Measurements from ENCODE around the gene TRIM67.

The TRIM67 gene

GRCh38 chr1:231159202-231159962 lies 2.5 kb upstream of the TRIM67 start:
- DNase-seq, result no peak

GRCh38 chr1:231159963-231160761 lies 1.7 kb upstream of the TRIM67 start:
- no peak for DNase-seq

GRCh38 chr1:231160895-231161666 lies 777 bp upstream of the TRIM67 start:
- no peak for DNase-seq

DNA sequence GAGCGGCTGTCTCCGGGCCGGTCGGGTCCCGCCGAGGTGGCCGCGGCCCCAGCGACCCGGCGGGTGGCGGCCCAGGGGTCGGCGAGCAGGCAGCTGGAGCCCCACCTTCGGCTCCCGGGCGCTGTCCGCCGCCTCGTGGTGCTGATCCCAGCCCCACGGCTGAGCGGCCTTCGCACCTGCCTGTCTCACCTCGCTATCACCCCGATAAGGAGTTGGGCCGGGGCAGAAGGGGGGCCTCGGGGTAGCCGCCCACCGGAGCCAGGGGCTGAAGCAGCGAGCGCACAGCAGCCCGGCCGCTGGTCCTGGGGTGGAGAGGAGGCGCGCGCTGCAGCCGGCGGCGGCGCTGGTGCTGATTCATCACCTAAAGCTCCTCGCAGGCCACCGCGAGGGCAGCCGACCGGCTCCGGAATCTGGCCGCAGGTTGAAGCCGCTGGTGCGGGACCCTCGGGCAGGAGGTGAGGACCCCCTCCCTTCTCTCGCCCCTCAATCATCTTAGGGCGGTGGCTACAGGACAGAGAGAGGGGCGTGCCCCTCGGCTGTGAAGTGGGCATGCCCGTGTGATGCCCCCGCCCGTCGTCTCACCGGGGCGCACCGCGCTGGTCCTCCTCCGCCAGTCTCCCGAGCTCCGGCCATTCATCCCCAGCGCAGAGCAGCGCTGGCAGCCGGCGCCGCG lies 575 bp downstream of the TRIM67 start:
- peak; percentile 43 for DNase-seq

- no peak for DNase-seq
Measured at GRCh38 chr1:231162970-231163829, 1.3 kb downstream of the TRIM67 start.

DNA sequence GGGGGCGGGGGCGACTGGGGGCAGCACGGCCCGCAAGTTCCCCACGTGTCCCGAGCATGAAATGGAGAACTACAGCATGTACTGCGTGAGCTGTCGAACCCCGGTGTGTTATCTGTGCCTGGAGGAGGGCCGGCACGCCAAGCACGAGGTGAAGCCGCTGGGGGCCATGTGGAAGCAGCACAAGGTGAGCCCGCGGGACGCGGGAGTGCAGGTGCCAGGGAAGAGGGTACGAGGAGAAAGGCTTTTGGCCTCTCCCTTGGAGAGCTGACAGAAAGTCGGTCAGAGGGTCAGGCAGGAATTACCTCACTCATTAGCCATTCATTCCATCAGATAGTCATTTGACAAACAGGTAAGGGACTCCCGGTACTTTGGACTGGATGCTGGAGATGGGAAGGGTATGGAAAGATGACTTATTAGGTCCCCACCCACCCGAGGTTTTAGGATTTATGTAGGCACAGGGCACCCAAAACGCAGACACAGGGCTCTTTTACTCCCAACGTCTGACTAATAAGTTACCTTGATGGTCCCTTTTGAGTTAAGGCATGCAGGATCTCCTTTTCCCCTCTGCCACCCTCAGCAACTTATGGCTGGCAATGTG lies 2.1 kb downstream of the TRIM67 start:
- DNase-seq, result no peak

- no peak for DNase-seq
Measured at GRCh38 chr1:231165371-231165770, 3.5 kb downstream of the TRIM67 start.

DNA sequence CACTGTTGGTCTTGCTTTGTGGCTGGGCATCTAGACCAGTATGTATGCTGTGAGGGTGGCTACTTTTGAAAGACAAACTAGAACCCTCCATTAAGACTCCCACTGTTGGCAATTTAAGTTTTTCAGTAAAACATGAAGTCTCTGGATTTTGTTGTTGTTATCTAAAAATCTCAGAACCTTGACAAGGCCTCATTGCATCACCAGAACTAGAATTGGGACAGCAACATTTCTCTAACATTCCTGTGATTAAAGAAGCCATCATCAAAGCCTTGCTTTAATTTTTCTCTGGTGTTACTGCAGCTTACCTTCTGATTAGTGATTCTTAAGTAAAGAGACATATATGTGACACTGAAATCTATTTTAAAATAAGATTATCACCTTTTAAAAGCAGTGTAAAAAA lies 4.5 kb downstream of the TRIM67 start:
- no peak for DNase-seq

- no peak for DNase-seq
Measured at GRCh38 chr1:231170875-231171274, 9.0 kb downstream of the TRIM67 start.

DNA sequence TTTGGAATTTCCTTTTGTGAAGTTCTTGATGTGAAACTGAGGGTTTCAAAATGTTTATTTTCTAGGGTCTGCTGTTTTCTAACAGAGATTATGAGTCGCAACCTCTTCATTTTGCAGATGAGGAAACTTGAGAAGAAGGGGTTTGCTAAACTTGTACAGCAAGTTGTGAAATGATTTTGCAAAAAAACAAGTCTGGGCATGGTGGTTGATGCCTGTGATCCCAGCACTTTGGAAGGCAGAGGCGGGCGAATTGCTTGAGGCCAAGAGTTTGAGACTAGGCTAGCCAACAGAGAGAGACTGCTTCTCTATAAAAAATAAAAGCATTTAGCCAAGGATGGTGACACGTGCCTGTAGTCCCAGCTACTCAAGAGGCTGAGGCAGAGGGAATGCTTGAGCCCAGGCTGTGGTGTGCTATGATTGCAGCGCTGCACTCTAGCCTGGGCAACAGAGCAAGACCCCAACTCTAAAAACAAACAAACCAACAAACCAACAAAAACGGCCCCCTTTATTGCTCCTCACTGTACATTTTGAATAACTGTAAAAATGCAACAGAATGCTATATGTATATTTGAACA lies 9.9 kb downstream of the TRIM67 start:
- no peak for DNase-seq

DNA sequence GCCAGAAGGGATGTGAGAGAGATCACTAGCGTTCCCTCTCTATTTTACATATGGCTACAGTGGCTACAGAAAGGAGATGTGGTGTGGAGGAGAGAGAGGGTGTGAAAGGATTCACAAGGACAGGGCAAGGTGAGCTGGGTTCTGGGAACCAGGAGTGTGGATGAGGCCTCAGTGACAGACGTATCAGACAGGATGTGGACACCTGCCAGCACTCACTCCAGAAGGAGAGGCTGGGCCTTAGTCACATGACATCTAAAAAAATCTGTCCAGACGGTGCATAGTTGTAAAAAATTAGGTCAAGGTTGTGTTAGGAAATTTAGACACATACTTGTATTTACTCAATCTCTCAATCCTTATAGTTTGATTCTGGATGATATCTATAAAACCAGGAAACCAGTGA lies 10.6 kb downstream of the TRIM67 start:
- no peak for DNase-seq

GRCh38 chr1:231176421-231176820 lies 14.6 kb downstream of the TRIM67 start:
- DNase-seq, result no peak

DNA sequence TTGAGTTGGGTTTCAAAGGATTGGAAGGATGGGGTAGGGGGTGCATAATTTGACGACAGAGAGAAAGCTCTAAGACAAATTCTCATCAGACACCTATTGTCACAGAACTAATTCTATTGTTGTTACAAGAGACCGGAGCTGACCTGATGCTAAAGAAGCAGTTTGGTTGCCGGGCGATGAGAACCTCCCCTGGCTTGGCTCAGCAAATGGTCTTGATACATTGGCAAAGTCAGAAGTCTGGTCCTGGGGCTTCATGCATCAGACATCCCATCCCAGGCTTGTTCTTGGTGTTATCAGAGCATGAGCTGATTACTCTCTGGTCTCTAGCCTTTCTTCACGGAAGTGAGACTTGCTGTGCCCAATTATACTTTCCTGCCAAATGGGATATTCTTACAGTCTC lies 15.4 kb downstream of the TRIM67 start:
- no peak for DNase-seq

GRCh38 chr1:231177936-231178335 lies 16.1 kb downstream of the TRIM67 start:
- no peak for DNase-seq

DNA sequence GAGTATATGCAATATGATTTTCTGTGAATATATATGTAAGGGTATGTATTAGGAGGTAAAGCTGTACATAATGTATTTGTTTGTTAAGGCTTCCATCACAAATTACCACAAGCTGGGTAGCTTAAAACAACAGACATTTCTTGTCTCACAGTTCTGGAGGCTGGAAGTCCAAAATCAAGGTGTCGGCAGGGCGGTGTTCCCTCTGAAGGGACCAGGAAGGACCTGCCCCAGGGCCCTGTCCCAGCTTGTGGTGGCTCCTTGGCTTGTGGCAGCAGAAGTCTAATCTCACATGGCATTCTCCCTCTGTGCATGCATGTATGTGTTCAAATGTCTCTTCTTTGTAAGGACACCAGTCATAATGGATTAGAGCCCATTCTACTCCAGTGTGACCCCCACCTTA lies 17.1 kb downstream of the TRIM67 start:
- no peak for DNase-seq

- no peak for DNase-seq
Measured at GRCh38 chr1:231180034-231180433, 18.2 kb downstream of the TRIM67 start.

DNA sequence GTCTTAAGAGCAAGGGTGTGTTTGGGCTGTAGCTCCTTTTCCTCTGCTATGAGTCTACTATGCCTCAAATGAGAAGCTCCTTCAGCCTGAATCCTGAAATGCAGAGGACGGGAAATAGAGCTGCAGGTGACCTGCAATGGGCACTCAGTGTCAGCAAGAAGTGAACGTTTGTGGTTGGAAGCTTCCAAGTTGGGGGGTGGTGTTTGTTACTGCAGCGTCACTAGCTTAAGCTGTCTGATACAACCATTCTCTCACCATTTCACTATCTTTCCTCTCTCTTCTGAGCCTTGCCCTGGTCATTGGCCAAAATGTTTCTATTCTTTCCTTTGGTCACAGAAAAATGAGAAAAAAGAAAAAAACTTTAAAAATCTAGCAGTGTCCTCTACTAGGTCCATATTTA lies 19.4 kb downstream of the TRIM67 start:
- DNase-seq, result no peak

GRCh38 chr1:231182317-231182716 lies 20.5 kb downstream of the TRIM67 start:
- no peak for DNase-seq

GRCh38 chr1:231183639-231184590 lies 22.1 kb downstream of the TRIM67 start:
- no peak for DNase-seq

DNA sequence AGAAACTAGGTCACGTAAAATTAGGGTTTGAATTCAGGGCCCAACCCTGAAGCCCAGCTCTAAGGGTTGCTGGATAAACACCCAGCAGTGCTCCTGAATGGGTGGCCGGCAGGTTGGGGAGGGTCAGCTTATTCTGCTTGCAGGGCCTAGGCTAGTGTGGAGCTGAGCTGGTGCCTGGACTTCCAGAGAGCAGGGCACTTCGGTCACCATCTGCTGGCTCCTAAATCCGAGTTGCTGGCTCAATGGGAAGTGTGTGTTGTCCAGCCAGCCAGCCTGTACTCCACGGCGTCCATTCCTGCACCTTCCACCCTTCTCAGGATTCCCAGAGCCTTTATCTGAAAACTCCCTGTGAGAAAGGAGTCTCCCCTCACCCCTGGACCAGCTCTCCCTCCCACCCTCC lies 23.0 kb downstream of the TRIM67 start:
- DNase-seq, result no peak

Data from activated T-cell treated with anti-CD3 and anti-CD28 coated beads, Interleukin-2, amount 50 U/mL, for 1 hour (primary cell).